Fibroblast of lung (primary cell): ENCODE results near the gene HOXC6.

Source experiments
- EZH2 ChIP-seq: IDR thresholded peaks from 2 replicates; pipeline ENCODE4 v1.5.1; 2012; ENCODE audit warnings: low read length, control low read depth, mild to moderate bottlenecking; ENCODE audit errors: missing control alignments
- TF ChIP-seq, protein P1 (sequence below), 2 donors: IDR thresholded peaks in 1 of 2; conservative IDR thresholded peaks in 1 of 2; 1 replicate in 1 of 2; 2 replicates in 1 of 2; pipeline ENCODE4 v1.5.1; 2011 to 2012; ENCODE audit warnings: low read length in 2 of 2, control low read depth in 1 of 2, inconsistent platforms in 1 of 2, low read depth in 1 of 2, mild to moderate bottlenecking in 1 of 2

DNA sequence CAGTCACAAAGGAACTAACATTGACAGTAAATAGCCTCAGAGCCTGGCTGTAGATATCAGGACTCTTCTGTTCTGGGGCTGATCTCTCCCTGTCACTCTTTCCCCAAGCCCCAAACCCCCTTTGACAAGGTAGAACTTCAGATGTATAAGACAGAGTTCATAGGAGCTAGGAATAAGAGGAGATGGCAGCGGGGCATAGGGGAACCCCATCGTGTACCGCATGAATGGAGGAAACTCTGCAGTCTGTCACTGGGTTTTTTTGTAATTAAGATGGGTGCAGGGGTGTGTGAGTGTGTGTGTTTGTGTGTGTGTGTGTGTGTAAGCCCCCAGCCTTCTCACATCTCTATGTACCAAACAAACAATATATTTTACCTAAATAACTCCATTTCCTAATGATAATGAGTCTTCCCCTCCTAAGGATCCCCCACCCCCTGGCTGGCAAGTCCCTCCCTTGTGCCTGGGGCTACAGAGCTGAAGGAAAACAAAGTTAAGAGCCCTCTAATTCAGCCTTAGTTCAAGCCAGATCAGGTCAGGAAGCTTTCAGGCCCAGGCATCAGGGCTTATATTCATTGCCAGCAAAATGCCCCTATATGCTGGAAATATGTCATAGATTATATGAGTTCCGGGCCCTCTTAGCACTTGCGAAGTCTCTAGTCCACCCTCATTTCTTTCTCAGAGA lies 16.3 kb downstream of the HOXC6 start:
- no peak for TF ChIP-seq EZH2
- TF ChIP-seq, protein P1, sequence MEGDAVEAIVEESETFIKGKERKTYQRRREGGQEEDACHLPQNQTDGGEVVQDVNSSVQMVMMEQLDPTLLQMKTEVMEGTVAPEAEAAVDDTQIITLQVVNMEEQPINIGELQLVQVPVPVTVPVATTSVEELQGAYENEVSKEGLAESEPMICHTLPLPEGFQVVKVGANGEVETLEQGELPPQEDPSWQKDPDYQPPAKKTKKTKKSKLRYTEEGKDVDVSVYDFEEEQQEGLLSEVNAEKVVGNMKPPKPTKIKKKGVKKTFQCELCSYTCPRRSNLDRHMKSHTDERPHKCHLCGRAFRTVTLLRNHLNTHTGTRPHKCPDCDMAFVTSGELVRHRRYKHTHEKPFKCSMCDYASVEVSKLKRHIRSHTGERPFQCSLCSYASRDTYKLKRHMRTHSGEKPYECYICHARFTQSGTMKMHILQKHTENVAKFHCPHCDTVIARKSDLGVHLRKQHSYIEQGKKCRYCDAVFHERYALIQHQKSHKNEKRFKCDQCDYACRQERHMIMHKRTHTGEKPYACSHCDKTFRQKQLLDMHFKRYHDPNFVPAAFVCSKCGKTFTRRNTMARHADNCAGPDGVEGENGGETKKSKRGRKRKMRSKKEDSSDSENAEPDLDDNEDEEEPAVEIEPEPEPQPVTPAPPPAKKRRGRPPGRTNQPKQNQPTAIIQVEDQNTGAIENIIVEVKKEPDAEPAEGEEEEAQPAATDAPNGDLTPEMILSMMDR (conservative IDR thresholded peaks at IDR 0.05 in 1 of 2, IDR thresholded peaks at IDR 0.05 in 1 of 2; ENCODE audit: low read depth in 1 of 2, low read length in 2 of 2), result no peak
